Central memory CD8-positive, alpha-beta T cell (primary cell): Measurements from ENCODE around the gene GPALPP1.
"Not testable (repeated sequence)": the region's sequence is repeated elsewhere in the genome, so short reads cannot be mapped to it uniquely, and the experiment has no call there.

ENCODE experiments used
- ATAC-seq: fragments of 150-1000 bp; cut with Tn5 transposase; replicated peaks from 2 replicates; pipeline ENCODE4 v1.10.0; 2022; ENCODE audit warnings: mild to moderate bottlenecking, moderate FRiP score, moderate number of reproducible peaks; ENCODE audit not compliant: poor library complexity, severe bottlenecking; ENCODE audit errors: extremely low read depth
- DNase-seq, 2 donors: peaks; one replicate each; pipeline ENCODE4 v3.0.0; 2021; ENCODE audit warnings: low spot score in 2 of 2
- H3K27ac Mint-ChIP-seq: one replicate; pipeline ENCODE4 v1.8.0; 2022; ENCODE audit warnings: low read depth, mild to moderate bottlenecking, moderate library complexity, mixed read lengths
- H3K27me3 Mint-ChIP-seq: one replicate; pipeline ENCODE4 v1.8.0; 2022; ENCODE audit warnings: mixed read lengths
- H3K36me3 Mint-ChIP-seq: one replicate; pipeline ENCODE4 v1.8.0; 2022; ENCODE audit warnings: mild to moderate bottlenecking, moderate library complexity, mixed read lengths; ENCODE audit not compliant: insufficient read depth
- H3K4me1 Mint-ChIP-seq: one replicate; pipeline ENCODE4 v1.8.0; 2022; ENCODE audit warnings: mixed read lengths
- H3K4me3 Mint-ChIP-seq: one replicate; pipeline ENCODE4 v1.8.0; 2022; ENCODE audit warnings: mild to moderate bottlenecking, moderate library complexity, mixed read lengths
- H3K9me3 Mint-ChIP-seq: one replicate; pipeline ENCODE4 v1.8.0; 2022; ENCODE audit warnings: mixed read lengths

Gene GPALPP1, protein sequence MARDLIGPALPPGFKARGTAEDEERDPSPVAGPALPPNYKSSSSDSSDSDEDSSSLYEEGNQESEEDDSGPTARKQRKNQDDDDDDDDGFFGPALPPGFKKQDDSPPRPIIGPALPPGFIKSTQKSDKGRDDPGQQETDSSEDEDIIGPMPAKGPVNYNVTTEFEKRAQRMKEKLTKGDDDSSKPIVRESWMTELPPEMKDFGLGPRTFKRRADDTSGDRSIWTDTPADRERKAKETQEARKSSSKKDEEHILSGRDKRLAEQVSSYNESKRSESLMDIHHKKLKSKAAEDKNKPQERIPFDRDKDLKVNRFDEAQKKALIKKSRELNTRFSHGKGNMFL

DNA sequence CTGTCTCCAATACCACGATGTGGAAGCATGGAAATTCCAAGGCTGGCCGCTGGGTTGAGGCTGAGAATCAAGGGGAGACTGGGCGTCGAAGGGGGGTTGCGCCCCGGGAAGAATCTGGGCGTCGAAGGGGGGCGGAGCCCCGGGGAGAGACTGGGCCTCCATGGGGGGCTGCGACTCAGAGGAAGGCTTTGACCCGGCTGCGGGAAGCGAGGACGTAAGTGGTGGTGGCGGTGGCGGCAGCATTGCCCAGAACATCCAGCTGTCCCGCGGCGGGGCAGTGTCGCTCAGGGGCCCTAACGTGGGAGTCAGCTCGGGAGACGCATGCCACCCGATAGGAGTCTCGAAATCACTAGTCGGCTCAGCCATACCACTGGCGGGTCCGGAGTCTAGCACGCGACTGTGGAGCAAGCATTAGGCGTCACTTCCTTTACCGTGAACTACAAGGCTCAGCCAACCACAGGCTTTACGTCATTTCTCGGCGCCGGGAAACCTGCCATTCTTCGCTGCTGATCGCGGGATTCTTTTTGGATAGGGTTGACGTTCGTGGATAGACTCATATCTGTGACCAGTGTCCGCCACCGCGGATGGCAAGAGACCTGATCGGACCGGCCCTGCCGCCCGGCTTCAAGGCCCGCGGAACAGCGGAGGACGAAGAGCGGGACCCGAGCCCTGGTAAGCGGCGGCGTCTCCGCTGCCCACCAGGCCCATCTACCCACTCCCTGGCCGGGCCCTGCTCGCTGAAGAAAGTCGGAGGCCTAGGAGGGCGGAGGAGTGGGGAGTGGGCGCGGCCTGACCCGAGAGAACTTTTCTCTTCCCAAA lies at the start of gene GPALPP1, which contains the start of gene NUFIP1:
Gene GPALPP1 (plus strand): TSS at position 468 of the 819 bp plus-strand sequence. CDS start 117 bp downstream, at position 585.
Gene NUFIP1 (minus strand): TSS at position 401 of the 819 bp plus-strand sequence. CDS start 35 bp downstream, at position 366.
- Mint-ChIP-seq H3K9me3 (no peaks in the 10 kb centered on the region), H3K36me3 (peaks cover 20% of the 10 kb centered on the region), H3K4me1 (peaks cover 63% of the 10 kb centered on the region), H3K27me3 (no peaks in the 10 kb centered on the region), H3K27ac (peak within 1 kb of the TSS; percentile 99), H3K4me3 (peak within 1 kb of the TSS; percentile 95)
- DNase-seq = peak; percentile 83 to 89
- ATAC-seq = peak; percentile 99

DNA sequence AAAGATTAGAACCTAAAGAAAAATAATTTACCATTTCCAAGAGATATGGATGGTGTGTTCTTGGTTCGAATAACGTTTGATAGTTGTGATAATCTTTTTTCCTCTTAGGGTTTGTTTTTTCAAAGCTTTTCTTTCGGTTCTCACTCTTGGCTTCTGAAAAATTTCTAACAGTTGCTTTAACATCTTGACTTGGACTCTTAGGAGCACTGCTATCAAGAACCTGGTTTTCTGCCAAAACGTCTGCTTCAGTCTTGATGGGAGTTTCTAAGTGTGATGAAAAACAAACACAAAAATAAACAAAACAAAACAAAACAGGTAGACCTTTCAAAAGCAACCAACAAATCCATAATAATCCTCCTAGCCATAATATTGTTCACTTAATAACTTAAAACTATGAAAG lies 45.9 kb upstream of the GPALPP1 start:
- not testable (repeated sequence) for DNase-seq, ATAC-seq, H3K9me3 Mint-ChIP-seq, H3K4me3 Mint-ChIP-seq, H3K27ac Mint-ChIP-seq, H3K4me1 Mint-ChIP-seq, H3K27me3 Mint-ChIP-seq
- peaks cover 13% of the 10 kb centered on the region for H3K36me3 Mint-ChIP-seq

DNA sequence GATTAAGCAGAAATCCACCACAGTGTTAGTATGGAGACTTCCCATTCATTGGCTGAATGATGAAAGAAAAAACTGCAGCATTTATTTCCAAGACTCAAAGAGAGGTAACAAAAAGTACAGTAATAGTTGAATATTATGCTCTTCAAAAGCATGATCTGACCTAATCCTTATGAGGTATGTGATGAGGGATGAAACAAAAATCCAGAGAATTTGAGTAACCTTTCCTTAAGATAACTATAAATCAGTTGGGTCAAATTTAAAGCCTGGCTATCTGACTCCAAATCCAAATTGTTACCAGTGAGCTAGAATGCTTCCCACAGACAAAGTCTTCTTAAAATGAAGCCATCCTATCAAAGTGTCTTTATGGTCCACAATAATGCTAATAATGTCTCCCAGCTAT lies 38.2 kb upstream of the GPALPP1 start:
- Mint-ChIP-seq H3K27me3 (no peaks in the 10 kb centered on the region), H3K36me3 (peaks cover 10% of the 10 kb centered on the region), H3K9me3 (no peaks in the 10 kb centered on the region), H3K4me3 (no peak overlapping the region), H3K27ac (no peak overlapping the region), H3K4me1 (no peaks in the 10 kb centered on the region)
- no peak for ATAC-seq
- no peak for DNase-seq

DNA sequence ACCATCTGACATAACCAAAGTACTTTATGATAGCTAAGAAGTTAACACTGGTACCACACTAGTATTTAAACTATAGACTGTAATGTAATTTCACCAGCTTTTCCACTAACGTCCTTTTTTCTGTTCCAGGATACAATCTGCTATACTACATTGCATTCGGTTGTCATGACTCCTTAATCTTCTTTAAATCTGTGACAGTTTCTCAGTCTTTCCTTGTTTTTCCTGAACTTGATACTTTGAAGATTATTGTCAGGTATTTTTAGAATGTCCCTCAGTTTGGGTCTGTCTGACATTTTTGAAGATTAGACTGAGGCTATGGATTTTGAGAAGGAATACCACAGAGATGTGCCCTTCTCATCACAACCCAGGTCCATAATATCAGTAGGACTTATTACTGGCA lies 36.7 kb upstream of the GPALPP1 start:
- Mint-ChIP-seq H3K4me1 (no peaks in the 10 kb centered on the region), H3K9me3 (no peaks in the 10 kb centered on the region), H3K36me3 (peaks cover 10% of the 10 kb centered on the region), H3K4me3 (no peak overlapping the region), H3K27ac (no peak overlapping the region), H3K27me3 (no peaks in the 10 kb centered on the region)
- no peak for ATAC-seq
- no peak for DNase-seq

DNA sequence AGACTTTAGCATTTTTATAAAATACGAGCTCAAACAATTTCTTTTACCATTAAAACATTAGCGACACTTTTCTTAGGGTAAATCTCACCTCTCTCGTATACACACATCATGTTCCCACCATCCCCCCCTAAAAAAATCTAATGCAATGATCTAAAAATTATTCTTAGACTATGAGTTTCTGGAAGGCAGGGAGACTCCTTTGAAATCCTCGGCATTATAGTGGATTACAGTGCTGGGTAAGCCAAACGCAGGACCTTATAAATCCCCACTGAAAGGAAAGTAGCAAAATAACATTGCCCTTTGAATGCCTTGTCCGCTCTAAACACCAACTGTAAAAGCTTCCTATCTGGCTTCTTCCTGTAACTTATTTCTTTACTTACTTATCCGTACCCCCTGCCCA lies 35.1 kb upstream of the GPALPP1 start:
- no peaks in the 10 kb centered on the region for H3K27me3 Mint-ChIP-seq

DNA sequence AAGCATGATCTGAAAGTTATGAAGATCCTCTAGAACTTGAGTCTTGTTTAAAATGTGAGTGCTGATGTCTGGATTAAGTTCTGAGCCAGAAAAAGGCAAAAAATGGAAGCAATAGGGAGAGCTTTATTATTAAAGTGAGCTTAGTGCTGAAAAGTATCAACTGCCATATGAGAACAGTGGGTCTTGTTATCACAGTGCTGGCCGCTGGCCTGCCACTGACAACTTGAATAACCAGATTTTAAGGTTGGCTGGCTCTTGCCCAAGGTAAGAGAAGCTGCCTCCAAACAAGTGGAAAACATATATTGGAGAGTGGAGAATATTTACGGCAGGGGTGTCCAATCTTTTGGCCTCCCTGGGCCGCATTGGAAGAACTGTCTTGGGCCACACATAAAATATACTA lies 33.9 kb upstream of the GPALPP1 start:
- ATAC-seq (no peak), DNase-seq (no peak)
- H3K27ac Mint-ChIP-seq = no peak overlapping the region
- H3K4me1 Mint-ChIP-seq = no peaks in the 10 kb centered on the region
- H3K36me3 Mint-ChIP-seq = peaks cover 8% of the 10 kb centered on the region
- no peak overlapping the region for H3K4me3 Mint-ChIP-seq
- H3K9me3 Mint-ChIP-seq = no peaks in the 10 kb centered on the region
- no peaks in the 10 kb centered on the region for H3K27me3 Mint-ChIP-seq

More for the DNA sequence above, 35.1 kb upstream of the GPALPP1 start:
- ATAC-seq (no peak), DNase-seq (no peak)
- Mint-ChIP-seq H3K27ac (no peak overlapping the region), H3K4me1 (no peaks in the 10 kb centered on the region), H3K36me3 (peaks cover 10% of the 10 kb centered on the region), H3K9me3 (no peaks in the 10 kb centered on the region), H3K4me3 (no peak overlapping the region)

DNA sequence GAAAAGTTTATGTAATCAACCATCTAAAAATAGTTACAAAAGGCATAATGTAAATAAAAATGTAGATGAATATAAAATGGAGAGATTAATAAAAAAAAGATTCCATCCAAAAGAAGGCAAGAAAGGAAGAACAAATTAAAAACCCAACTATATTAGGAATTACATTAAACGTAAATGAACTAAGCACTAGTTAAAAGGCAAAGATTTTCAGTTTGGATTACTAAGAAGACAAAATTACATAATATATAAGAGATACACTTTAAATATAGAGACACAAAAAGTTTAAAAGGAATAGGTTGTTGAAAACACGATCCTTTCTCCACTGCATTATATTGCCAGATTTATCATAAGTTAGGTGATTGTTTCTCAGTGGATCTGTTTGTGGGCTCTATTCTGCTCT lies 27.3 kb upstream of the GPALPP1 start:
- H3K4me1 Mint-ChIP-seq = no peaks in the 10 kb centered on the region
- no peak overlapping the region for H3K27ac Mint-ChIP-seq
- H3K36me3 Mint-ChIP-seq = peaks cover 18% of the 10 kb centered on the region
- H3K9me3 Mint-ChIP-seq = peaks cover 12% of the 10 kb centered on the region
- H3K27me3 Mint-ChIP-seq = no peaks in the 10 kb centered on the region
- H3K4me3 Mint-ChIP-seq = no peak overlapping the region
- no peak for DNase-seq
- ATAC-seq = no peak

DNA sequence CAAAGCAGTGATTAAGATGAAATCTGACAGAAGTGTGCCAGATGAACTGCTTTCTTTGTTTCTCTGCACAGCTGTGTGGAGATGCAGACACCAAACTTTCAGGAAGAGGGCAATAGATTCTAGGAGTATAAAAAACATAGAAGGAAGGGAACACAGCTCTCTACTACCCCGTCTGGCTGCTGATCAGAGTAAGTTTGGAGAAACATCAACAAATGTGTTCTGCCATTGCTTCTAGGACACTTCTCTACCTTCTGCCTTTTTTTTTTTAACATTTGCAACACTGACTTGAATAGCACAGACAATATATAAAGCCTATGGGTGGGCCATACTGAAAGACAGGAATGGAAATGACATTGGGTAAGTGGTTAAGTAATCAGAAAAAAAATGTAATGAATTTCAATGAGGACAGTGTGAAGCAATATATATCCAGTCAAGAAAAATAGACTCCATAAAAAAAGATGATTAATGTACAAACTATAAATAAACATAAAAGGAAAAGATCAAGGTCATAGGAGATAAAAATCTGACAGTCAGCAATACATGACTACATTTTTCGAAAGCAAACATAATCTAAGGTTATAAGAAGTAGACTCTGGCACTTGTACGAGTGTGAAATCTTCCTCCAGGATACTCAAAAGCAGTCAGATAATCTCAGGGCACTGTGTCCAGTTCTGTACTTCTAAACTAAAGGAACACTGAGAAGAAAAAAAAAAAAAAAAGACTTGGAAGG lies 21.5 kb upstream of the GPALPP1 start:
- DNase-seq (no peak), ATAC-seq (no peak)
- H3K4me3 Mint-ChIP-seq = no peak overlapping the region
- H3K27me3 Mint-ChIP-seq = no peaks in the 10 kb centered on the region
- H3K36me3 Mint-ChIP-seq = peaks cover 22% of the 10 kb centered on the region
- no peak overlapping the region for H3K27ac Mint-ChIP-seq
- H3K9me3 Mint-ChIP-seq = no peaks in the 10 kb centered on the region
- no peaks in the 10 kb centered on the region for H3K4me1 Mint-ChIP-seq

DNA sequence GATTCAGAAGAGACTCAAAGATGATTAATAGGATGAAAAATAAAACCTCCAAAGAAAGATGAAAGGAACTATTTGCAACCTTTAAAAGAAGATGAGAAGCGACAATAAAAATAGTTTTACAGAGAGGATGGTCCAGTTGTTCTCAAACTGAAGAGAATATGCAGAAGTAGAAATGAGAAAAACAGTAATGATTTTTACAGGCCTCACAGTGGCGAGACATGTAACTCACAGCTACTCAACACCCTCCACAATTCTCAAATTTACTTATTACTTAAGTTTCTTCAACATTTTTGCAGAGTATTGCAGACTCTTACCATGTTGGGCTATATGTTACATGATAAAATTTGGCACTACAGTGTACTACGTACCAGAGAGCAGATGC lies 20.9 kb upstream of the GPALPP1 start:
- ATAC-seq (no peak), DNase-seq (no peak)
- Mint-ChIP-seq H3K4me1 (no peaks in the 10 kb centered on the region), H3K27ac (no peak overlapping the region), H3K9me3 (no peaks in the 10 kb centered on the region), H3K36me3 (peaks cover 20% of the 10 kb centered on the region), H3K4me3 (no peak overlapping the region), H3K27me3 (no peaks in the 10 kb centered on the region)

DNA sequence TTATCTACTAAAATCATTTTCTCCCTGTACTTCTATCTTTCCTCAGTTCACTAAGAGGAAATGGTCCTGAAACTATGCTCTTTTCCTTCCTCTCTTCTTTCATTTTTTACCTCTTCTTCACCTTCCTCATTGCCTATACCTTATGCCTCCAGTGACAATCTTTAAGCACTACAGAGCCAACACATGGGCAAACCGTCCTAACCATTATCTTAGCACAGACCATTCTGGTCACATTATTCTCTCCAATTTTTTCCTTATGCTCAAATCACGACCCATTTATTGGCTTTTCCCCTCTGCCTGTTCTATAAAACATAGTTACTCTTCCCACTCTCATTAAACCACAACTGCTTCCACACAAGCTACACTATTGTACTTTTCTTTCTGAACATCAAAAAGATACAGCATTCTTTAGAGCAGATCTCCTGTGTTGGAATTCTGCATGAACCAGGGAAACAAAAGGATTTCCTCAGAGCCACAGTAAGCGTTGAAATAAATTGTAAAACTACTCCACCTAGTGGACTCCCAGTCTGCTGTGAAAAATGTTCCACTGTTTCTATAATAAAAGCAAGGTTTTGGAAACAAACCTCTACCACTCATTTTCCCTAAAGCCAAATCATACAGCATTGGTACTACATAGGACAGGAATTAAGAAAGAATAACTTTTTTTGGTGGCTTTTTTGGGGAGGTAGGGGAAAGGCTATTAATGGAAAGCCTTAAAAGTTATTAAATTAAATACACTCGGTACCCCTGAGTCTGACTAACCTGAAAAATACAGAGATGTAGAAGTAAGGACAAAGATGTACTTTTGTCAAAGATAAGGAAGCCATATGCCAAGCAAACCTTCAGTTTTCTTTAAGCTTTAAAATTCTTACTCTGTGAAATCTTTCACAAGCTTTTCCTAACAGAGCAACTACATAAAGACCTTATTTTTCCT lies 19.5 kb upstream of the GPALPP1 start:
- Mint-ChIP-seq H3K36me3 (peaks cover 14% of the 10 kb centered on the region), H3K4me1 (no peaks in the 10 kb centered on the region), H3K27me3 (no peaks in the 10 kb centered on the region), H3K4me3 (no peak overlapping the region), H3K9me3 (no peaks in the 10 kb centered on the region), H3K27ac (no peak overlapping the region)
- DNase-seq (no peak), ATAC-seq (no peak)

DNA sequence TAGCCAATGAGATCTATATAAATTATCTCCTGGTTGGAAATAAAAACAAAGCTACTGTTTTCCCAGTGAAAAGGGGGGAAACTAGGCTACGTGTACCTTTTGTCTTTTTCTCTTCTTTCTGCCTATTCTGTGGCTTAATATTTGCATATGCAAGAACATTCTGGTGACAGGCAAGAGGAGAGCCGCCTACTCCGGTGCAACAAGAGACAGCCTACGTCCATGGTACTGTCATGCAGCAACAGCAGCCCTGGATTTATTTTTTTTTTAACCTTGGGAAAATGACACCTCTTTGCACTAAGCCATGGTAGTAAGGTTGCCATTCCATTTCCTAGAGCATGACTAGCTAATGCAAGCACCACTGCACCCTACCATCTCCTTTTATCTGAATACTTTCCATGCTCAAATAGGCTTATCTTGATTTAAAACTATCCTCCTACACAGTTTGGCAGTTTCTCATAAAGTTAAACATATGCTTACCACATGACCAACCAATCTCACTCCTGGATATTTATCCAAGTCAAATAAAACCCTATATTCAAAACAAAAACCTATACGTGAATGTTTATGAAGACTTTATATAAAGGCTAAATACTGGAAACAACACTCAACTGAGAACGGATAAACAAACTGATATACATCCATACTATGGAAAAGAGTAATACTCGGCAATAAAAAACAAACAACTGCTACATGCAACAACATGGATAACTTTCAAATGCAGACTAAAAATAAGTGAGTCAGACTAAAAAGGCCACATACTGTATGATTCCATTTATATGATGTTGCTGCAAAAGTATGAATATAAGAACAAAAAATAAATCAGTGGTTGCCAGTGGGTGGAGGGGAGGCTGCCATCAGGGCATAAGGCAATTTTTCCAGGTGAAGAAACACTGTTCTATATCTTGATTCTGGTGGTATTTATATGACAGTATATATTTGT lies 17.4 kb upstream of the GPALPP1 start:
- no peak for ATAC-seq
- Mint-ChIP-seq H3K4me1 (no peaks in the 10 kb centered on the region), H3K4me3 (no peak overlapping the region), H3K9me3 (no peaks in the 10 kb centered on the region), H3K36me3 (peaks cover 9% of the 10 kb centered on the region), H3K27ac (no peak overlapping the region), H3K27me3 (no peaks in the 10 kb centered on the region)
- no peak for DNase-seq
